Activated naive CD4-positive, alpha-beta T cell treated with anti-CD3 and anti-CD28 coated beads for 36 hours (primary cell): Measurements from ENCODE around the gene SIK3. TPM values are rescaled to one million over a fixed set of nuclear protein-coding genes. Genes with fewer than 3 reads are reported as not detected.
A peak's percentile ranks its signal among the peaks of the same experiment; 100 is the strongest.

Experiments used
- CTCF ChIA-PET: fragments of 350-600 bp; sonication (Branson Sonifier 250); formaldehyde crosslinking; loops from one replicate; lab custom pipeline; 2021; ENCODE audit warnings: antibody characterized with exemption; lab: Charles Lee
- DNase-seq: peaks from one replicate; pipeline ENCODE4 v3.0.0-alpha.2; 2020
- H3K27ac Mint-ChIP-seq: one replicate; pipeline ENCODE4 v1.8.0; 2021; ENCODE audit warnings: mild to moderate bottlenecking, mixed read lengths
- H3K27me3 Mint-ChIP-seq: one replicate; pipeline ENCODE4 v1.8.0; 2021; ENCODE audit warnings: low read depth, mixed read lengths
- H3K36me3 Mint-ChIP-seq: one replicate; pipeline ENCODE4 v1.8.0; 2021; ENCODE audit warnings: low read depth, mixed read lengths
- H3K4me1 Mint-ChIP-seq: one replicate; pipeline ENCODE4 v1.8.0; 2021; ENCODE audit warnings: low read depth, mixed read lengths
- H3K4me3 Mint-ChIP-seq: one replicate; pipeline ENCODE4 v1.8.0; 2021; ENCODE audit warnings: mild to moderate bottlenecking, moderate library complexity, mixed read lengths
- H3K9me3 Mint-ChIP-seq: one replicate; pipeline ENCODE4 v1.8.0; 2021; ENCODE audit warnings: mixed read lengths
- intact Hi-C: fragments of 100-400 bp; cut with micrococcal nuclease; formaldehyde crosslinking; loops from one replicate; pipeline ENCODE4 v1.15.1; 2023
- total RNA-seq, 2 experiments: library from RNA; stranded (reverse); gene quantifications; one replicate each; pipeline ENCODE4 v1.2.3, GENCODE V29; 2021

Gene SIK3
- total RNA-seq, 2 experiments from 2014 or later: 13.8 to 15.7 TPM

- no peak for DNase-seq
- Mint-ChIP-seq H3K4me3 (no peak overlapping the region), H3K4me1 (peaks cover 63% of the 10 kb centered on the region), H3K27ac (peak overlapping the region; percentile 30), H3K36me3 (peaks cover 1% of the 10 kb centered on the region), H3K9me3 (no peaks in the 10 kb centered on the region), H3K27me3 (no peaks in the 10 kb centered on the region)
- intact Hi-C loops: loop anchor here (1.0 to 2.0 kb wide), 5 partner anchors 9 to 220 kb away; no protein-coding TSS in a partner anchor
- CTCF ChIA-PET: interaction anchor here (0.6 to 1.3 kb wide), 6 partner anchors 10 to 108 kb away, joined by 3 read pairs; no protein-coding TSS in a partner anchor
These were observed 25.4 kb downstream of the SIK3 start for GRCh38 chr11:117072517-117073461.

GRCh38 chr11:117071344-117071787 is 26.9 kb downstream of the SIK3 start:
- Mint-ChIP-seq H3K36me3 (peaks cover 1% of the 10 kb centered on the region), H3K27ac (no peak overlapping the region), H3K4me1 (peaks cover 68% of the 10 kb centered on the region), H3K9me3 (no peaks in the 10 kb centered on the region), H3K27me3 (no peaks in the 10 kb centered on the region), H3K4me3 (no peak overlapping the region)
- intact Hi-C loops: no loop called here
- no peak for DNase-seq
- CTCF ChIA-PET: interaction anchor here (0.7 to 1.5 kb wide), 2 partner anchors 12 to 189 kb away, joined by 3 to 5 read pairs; no protein-coding TSS in a partner anchor

GRCh38 chr11:117070016-117070415 is 28.2 kb downstream of the SIK3 start:
- H3K4me1 Mint-ChIP-seq: peaks cover 67% of the 10 kb centered on the region
- CTCF ChIA-PET: interaction anchor here (1.5 kb wide), 1 partner anchor 13 kb away, joined by 5 read pairs; no protein-coding TSS in a partner anchor

GRCh38 chr11:117068303-117068860 is 29.8 kb downstream of the SIK3 start:
- Mint-ChIP-seq H3K4me1 (peaks cover 71% of the 10 kb centered on the region), H3K27ac (no peak overlapping the region), H3K9me3 (no peaks in the 10 kb centered on the region), H3K4me3 (no peak overlapping the region), H3K27me3 (no peaks in the 10 kb centered on the region), H3K36me3 (peaks cover 4% of the 10 kb centered on the region)
- no peak for DNase-seq
- CTCF ChIA-PET: interaction anchor here (0.6 kb wide), 1 partner anchor 40 kb away, joined by 5 read pairs; no protein-coding TSS in a partner anchor
- intact Hi-C loops: no loop called here

More at GRCh38 chr11:117070016-117070415, 28.2 kb downstream of the SIK3 start:
- no peak overlapping the region for H3K27ac Mint-ChIP-seq
- DNase-seq: no peak
- H3K36me3 Mint-ChIP-seq: peaks cover 4% of the 10 kb centered on the region
- intact Hi-C loops: no loop called here
- H3K9me3 Mint-ChIP-seq: no peaks in the 10 kb centered on the region
- no peaks in the 10 kb centered on the region for H3K27me3 Mint-ChIP-seq
- no peak overlapping the region for H3K4me3 Mint-ChIP-seq

- Mint-ChIP-seq H3K4me1 (peaks cover 70% of the 10 kb centered on the region), H3K9me3 (no peaks in the 10 kb centered on the region), H3K27ac (no peak overlapping the region), H3K4me3 (no peak overlapping the region), H3K27me3 (no peaks in the 10 kb centered on the region), H3K36me3 (peaks cover 4% of the 10 kb centered on the region)
- no peak for DNase-seq
- CTCF ChIA-PET: no interaction called here
- intact Hi-C loops: no loop called here
These were observed 31.3 kb downstream of the SIK3 start for GRCh38 chr11:117066959-117067358.

GRCh38 chr11:117064275-117064674 is 34.0 kb downstream of the SIK3 start:
- peaks cover 73% of the 10 kb centered on the region for H3K4me1 Mint-ChIP-seq
- H3K4me3 Mint-ChIP-seq: no peak overlapping the region

GRCh38 chr11:117062498-117062897 is 35.7 kb downstream of the SIK3 start:
- Mint-ChIP-seq H3K4me3 (no peak overlapping the region), H3K36me3 (peaks cover 5% of the 10 kb centered on the region), H3K27me3 (no peaks in the 10 kb centered on the region), H3K9me3 (no peaks in the 10 kb centered on the region), H3K4me1 (peaks cover 77% of the 10 kb centered on the region), H3K27ac (peak overlapping the region; percentile 47)
- CTCF ChIA-PET: interaction anchor here (0.5 to 1.1 kb wide), 5 partner anchors 11 to 1460 kb away, joined by 3 read pairs; no protein-coding TSS in a partner anchor
- intact Hi-C loops: loop anchor here (2.0 kb wide), 2 partner anchors 22 to 210 kb away; no protein-coding TSS in a partner anchor
- peak; percentile 28 for DNase-seq

More at GRCh38 chr11:117064275-117064674, 34.0 kb downstream of the SIK3 start:
- intact Hi-C loops: no loop called here
- H3K27ac Mint-ChIP-seq: no peak overlapping the region
- no peak for DNase-seq
- no peaks in the 10 kb centered on the region for H3K27me3 Mint-ChIP-seq
- CTCF ChIA-PET: no interaction called here
- H3K36me3 Mint-ChIP-seq: peaks cover 5% of the 10 kb centered on the region
- no peaks in the 10 kb centered on the region for H3K9me3 Mint-ChIP-seq

GRCh38 chr11:117061256-117061655 is 37.0 kb downstream of the SIK3 start:
- CTCF ChIA-PET: no interaction called here
- H3K9me3 Mint-ChIP-seq: no peaks in the 10 kb centered on the region
- intact Hi-C loops: no loop called here
- peaks cover 5% of the 10 kb centered on the region for H3K36me3 Mint-ChIP-seq
- H3K27me3 Mint-ChIP-seq: no peaks in the 10 kb centered on the region
- DNase-seq: no peak
- H3K4me1 Mint-ChIP-seq: peaks cover 64% of the 10 kb centered on the region
- no peak overlapping the region for H3K27ac Mint-ChIP-seq
- H3K4me3 Mint-ChIP-seq: no peak overlapping the region

GRCh38 chr11:117059611-117060148 is 38.5 kb downstream of the SIK3 start:
- Mint-ChIP-seq H3K9me3 (no peaks in the 10 kb centered on the region), H3K27ac (no peak overlapping the region), H3K4me1 (peaks cover 56% of the 10 kb centered on the region), H3K4me3 (no peak overlapping the region), H3K36me3 (peaks cover 3% of the 10 kb centered on the region), H3K27me3 (no peaks in the 10 kb centered on the region)
- DNase-seq: no peak
- intact Hi-C loops: no loop called here
- CTCF ChIA-PET: interaction anchor here (0.7 to 1.3 kb wide), 2 partner anchors 23 to 232 kb away, joined by 3 read pairs; no protein-coding TSS in a partner anchor

- Mint-ChIP-seq H3K27ac (no peak overlapping the region), H3K27me3 (no peaks in the 10 kb centered on the region), H3K9me3 (no peaks in the 10 kb centered on the region), H3K4me1 (peaks cover 51% of the 10 kb centered on the region), H3K36me3 (peaks cover 3% of the 10 kb centered on the region), H3K4me3 (no peak overlapping the region)
- DNase-seq: no peak
- CTCF ChIA-PET: interaction anchor here (1.3 to 1.7 kb wide), 2 partner anchors 24 to 32 kb away, joined by 3 read pairs; no protein-coding TSS in a partner anchor
- intact Hi-C loops: no loop called here
These were observed 39.4 kb downstream of the SIK3 start for GRCh38 chr11:117058761-117059261.

- Mint-ChIP-seq H3K9me3 (no peaks in the 10 kb centered on the region), H3K36me3 (peaks cover 3% of the 10 kb centered on the region), H3K4me3 (no peak overlapping the region), H3K4me1 (peaks cover 41% of the 10 kb centered on the region), H3K27me3 (no peaks in the 10 kb centered on the region), H3K27ac (no peak overlapping the region)
- CTCF ChIA-PET: interaction anchor here (1.7 kb wide), 1 partner anchor 31 kb away, joined by 3 read pairs; no protein-coding TSS in a partner anchor
- intact Hi-C loops: no loop called here
- DNase-seq: no peak
These were observed 40.5 kb downstream of the SIK3 start for GRCh38 chr11:117057727-117058126.
